Measurements from ENCODE around the gene PLA2G4C. TPM values are rescaled to one million over a fixed set of nuclear protein-coding genes. Genes with fewer than 3 reads are reported as not detected.

PLA2G4C gene
- total RNA-seq, 1 donor from 2014 or later: 110 TPM

DNA sequence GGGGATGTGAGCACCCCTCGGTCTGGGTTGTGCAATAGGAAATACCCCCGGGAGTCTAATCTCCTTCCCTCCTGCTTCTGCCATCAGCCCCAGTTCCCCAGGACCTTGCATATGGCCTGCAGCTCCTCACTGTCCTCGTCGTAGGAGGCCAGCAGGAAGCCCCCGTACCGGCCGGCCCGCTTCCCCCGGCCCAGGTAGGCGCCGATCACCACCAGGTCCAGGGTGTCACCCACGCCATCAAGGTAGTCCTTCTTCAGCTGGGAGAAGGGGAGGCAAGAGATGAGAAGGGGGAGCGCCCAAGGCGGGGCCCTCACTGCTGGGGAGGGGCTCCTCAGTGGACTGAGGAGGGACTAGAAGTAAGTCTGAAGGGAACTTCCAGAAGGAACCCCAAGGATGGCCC lies 10.4 kb upstream of the PLA2G4C start:
- intact Hi-C loops (cut with DNase I): no loop called here
- Histone ChIP-seq H3K4me3 (no peak overlapping the region), H3K9me3 (no peaks in the 10 kb centered on the region), H3K27ac (no peak overlapping the region), H3K27me3 (no peaks in the 10 kb centered on the region), H3K36me3 (peaks cover 7 to 10% of the 10 kb centered on the region in 2 donors), H3K4me1 (no peaks in the 10 kb centered on the region)
- TF ChIP-seq, protein P1, sequence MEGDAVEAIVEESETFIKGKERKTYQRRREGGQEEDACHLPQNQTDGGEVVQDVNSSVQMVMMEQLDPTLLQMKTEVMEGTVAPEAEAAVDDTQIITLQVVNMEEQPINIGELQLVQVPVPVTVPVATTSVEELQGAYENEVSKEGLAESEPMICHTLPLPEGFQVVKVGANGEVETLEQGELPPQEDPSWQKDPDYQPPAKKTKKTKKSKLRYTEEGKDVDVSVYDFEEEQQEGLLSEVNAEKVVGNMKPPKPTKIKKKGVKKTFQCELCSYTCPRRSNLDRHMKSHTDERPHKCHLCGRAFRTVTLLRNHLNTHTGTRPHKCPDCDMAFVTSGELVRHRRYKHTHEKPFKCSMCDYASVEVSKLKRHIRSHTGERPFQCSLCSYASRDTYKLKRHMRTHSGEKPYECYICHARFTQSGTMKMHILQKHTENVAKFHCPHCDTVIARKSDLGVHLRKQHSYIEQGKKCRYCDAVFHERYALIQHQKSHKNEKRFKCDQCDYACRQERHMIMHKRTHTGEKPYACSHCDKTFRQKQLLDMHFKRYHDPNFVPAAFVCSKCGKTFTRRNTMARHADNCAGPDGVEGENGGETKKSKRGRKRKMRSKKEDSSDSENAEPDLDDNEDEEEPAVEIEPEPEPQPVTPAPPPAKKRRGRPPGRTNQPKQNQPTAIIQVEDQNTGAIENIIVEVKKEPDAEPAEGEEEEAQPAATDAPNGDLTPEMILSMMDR (IDR thresholded peaks at IDR 0.05): no peak
- no peak for DNase-seq (ENCODE audit: low spot score in 2 of 2)

DNA sequence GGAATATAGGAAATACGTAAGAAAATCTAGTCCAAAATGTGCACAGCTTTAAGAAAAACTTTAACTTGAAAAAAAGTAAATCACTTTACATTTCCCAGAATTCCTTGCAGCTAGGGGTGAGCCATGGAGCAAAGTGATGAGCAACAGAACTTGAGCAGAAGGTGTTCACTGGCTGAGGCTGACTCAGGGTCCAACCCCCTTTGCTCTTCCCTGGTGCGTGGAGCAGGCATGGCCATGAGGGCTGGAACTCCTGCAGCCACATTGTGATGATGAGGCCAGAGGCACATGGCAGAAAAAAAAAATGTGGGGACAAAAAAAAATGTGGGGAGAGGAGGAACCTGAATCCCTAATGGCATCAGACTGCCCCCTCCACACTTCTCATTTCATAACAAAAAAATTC lies 9.9 kb upstream of the PLA2G4C start:
- no peaks in the 10 kb centered on the region for H3K4me1 ChIP-seq
- TF ChIP-seq, protein P1 (IDR thresholded peaks at IDR 0.05): no peak
- H3K27ac ChIP-seq: no peak overlapping the region
- H3K27me3 ChIP-seq: no peaks in the 10 kb centered on the region
- H3K9me3 ChIP-seq: no peaks in the 10 kb centered on the region
- DNase-seq (ENCODE audit: low spot score in 2 of 2): no peak
- intact Hi-C loops (cut with DNase I): no loop called here
- H3K36me3 ChIP-seq: peaks cover 7 to 10% of the 10 kb centered on the region in 2 donors
- H3K4me3 ChIP-seq: no peak overlapping the region

DNA sequence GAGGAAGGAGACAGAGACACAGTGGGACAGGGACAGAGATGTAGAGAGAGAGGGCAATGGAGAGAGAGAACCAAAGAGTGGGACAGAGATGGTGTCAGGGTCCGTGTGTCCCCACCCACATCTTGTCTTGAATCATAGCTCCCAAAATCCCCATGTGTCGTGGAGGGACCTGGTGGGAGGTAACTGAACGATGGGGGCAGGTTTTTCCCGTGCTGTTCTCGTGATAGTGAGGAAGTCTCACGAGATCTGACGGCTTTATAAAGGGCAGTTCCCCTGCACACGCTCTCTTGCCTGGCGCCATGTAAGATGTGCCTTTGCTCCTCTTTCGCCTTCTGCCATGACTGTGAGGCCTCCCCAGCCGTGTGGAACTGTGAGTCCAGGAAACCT lies 7.5 kb upstream of the PLA2G4C start:
- TF ChIP-seq, protein P1 (IDR thresholded peaks at IDR 0.05): no peak
- intact Hi-C loops (cut with DNase I): no loop called here
- Histone ChIP-seq H3K27ac (no peak overlapping the region), H3K4me1 (no peaks in the 10 kb centered on the region), H3K4me3 (no peak overlapping the region), H3K27me3 (no peaks in the 10 kb centered on the region), H3K36me3 (peaks cover 7% of the 10 kb centered on the region in 2 donors), H3K9me3 (no peaks in the 10 kb centered on the region)
- DNase-seq (ENCODE audit: low spot score in 2 of 2): no peak

DNA sequence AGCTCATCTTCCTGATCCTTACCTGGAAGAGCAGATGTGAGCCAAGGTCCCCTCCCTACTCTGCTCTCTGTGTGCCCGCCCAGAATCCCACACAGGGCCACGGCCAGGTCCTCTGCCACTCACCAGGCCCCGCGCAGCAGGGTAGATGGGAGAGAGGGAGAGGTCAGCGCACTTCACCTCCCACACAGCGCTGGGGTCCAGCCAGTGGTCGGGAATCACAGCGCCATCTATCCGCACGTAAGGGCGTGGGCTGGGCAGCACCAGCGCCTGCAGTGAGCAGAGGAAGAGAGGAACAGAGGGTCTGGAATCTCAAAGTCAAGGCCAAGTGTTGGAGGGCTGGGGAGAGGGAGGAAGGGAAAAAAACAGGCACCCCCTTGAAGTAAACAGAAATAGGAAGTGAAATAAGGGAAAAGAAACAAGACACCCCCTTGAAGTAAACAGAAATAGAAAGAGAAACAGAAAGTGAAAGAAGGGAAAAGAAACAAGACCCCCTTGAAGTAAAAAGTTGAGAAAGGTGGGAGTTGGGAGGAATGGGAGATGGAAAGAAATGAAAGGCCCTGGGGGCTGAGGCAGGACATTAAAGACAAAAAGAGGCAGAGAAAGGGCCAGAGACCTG lies 7.0 kb upstream of the PLA2G4C start:
- no peak overlapping the region for H3K4me3 ChIP-seq
- no peaks in the 10 kb centered on the region for H3K9me3 ChIP-seq
- TF ChIP-seq, protein P1 (IDR thresholded peaks at IDR 0.05): no peak
- no peak overlapping the region for H3K27ac ChIP-seq
- H3K27me3 ChIP-seq: no peaks in the 10 kb centered on the region
- H3K36me3 ChIP-seq: peaks cover 7% of the 10 kb centered on the region in 2 donors
- DNase-seq (ENCODE audit: low spot score in 2 of 2): no peak
- intact Hi-C loops (cut with DNase I): no loop called here
- no peaks in the 10 kb centered on the region for H3K4me1 ChIP-seq

DNA sequence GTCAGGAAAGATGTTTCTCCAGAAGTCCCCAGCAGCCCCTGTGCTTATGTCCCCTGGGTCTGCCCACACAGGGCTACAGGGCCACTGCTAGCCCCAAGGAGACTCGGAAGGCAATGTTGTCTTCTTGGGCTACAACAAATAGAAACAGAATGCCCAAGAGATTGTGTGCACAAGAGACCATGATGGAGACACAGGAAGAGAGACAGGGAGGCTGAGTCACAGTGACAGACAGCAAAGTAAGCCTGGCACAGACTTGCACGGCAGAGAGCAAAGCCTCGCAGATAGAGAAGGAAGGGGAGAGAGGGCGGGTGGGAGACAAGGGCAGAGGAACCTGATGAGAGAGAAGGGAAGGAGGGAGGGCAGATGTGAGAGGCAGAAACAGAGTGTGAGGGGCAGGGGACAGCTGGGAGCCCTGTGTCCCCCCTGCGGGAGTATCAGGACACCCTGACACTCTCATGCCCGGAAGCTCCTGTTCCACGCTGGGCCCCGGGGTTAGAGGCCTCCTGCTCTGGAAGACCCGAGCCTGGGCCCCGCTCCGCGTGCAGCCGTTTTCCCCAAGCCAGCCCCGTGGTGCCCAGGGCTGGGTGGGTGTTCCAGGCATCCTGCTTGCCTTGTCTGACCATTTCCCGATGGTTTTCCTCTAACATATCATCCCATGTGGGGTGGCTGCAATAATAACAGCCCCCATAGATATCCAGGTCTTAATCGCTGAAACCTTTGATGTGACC lies 2.7 kb upstream of the PLA2G4C start:
- Histone ChIP-seq H3K4me3 (no peak overlapping the region), H3K4me1 (peaks cover 0 to 12% of the 10 kb centered on the region in 2 donors), H3K27me3 (no peaks in the 10 kb centered on the region), H3K36me3 (no peaks in the 10 kb centered on the region), H3K27ac (no peak overlapping the region), H3K9me3 (no peaks in the 10 kb centered on the region)
- intact Hi-C loops (cut with DNase I): no loop called here
- TF ChIP-seq, protein P1 (IDR thresholded peaks at IDR 0.05): no peak
- no peak for DNase-seq (ENCODE audit: low spot score in 2 of 2)

Data from ascending aorta (tissue), 2 donors.